GM18873 (cell line): ENCODE results near the gene EZH1.

Experiments used
- ATAC-seq: cut with Tn5 transposase; IDR thresholded peaks from one replicate; pipeline ENCODE4 v1.9.1; 2021; ENCODE audit warnings: mild to moderate bottlenecking, moderate library complexity, moderate number of reproducible peaks; ENCODE audit not compliant: unreplicated experiment, low FRiP score

The EZH1 gene

DNA sequence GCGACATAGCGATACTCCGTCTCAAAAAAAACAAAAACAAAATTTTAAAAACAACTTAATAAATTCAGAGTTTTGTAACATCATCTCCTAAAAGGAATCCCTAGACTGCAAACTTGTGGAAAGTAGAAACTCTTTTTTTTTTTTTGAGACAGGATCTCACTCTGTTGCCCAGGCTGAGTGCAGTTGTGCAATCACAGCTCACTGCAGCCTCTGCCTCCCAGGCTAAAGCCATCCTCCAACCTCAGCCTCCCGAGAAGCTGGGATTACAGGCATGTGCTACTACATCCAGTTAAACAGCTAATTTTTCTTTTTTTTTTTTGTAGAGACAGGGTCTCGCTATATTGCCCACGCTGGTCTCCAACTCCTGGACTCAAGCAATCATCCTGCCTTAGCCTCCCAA, 19.7 kb downstream of the EZH1 start:
- ATAC-seq = no peak

DNA sequence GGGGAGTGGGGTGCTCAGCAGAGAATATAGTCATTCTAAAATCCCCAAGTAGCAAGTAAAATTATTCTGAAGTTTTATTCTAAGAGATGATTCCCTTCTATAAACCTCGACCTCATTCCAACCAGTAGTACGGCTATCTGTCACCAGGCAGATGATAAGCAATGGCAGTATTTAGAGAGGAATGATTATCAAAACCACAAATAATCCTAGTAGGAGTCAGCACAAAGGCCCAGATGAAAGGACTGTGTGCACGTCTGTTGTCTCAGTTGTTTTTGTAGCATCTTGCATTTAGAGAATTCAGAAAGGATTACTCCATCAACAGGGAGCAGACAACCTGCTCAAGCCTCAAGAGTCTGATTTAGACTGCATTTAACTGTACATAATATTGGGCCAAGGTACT, 21.2 kb downstream of the EZH1 start:
- ATAC-seq = no peak

DNA sequence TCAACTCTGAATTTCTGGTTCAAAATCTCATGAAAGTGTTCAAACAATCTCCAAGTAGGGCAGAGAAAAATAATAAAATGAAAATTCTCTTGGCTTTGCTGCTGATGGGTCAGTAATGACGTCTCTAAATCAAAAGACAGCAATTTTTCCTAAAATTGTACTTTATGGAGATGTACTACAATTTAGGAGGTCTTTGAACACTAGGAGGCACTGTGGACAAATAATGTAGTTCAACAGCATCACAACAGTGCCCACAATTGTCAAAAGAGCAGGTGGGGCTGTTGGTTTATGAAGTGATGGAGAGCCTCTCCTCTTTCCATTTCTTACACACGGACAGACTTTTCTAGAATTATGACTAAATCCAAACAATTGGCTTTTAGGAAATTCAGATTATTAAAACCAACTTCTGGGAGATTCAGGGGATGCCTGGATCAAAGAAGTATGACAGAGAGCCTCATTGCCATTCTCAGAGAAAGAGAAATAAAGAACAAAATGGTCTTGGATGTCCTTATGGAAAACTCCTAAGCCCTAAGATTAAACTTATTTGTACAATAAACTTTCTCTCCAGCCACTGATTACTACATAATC, 23.8 kb downstream of the EZH1 start:
- no peak for ATAC-seq

DNA sequence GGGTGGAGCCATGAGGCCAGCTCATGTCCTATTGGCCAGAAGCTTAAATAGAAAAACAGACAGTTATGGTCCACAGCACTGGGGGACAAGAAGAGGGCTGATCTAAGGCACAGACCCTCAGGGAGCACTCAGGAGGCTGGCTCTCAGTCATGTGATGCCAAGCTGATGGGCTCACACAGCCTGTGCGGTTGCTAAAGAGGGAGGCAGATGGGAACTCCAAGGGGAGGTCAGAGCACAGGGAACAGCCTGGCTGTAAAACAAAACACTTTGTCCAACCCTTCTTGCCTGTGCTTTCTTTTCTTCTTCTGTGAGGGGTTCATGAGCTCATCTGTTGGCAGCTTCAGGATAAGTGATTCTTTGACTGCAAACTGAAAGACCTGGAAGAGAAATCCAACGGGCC, 35.3 kb downstream of the EZH1 start:
- ATAC-seq = no peak

DNA sequence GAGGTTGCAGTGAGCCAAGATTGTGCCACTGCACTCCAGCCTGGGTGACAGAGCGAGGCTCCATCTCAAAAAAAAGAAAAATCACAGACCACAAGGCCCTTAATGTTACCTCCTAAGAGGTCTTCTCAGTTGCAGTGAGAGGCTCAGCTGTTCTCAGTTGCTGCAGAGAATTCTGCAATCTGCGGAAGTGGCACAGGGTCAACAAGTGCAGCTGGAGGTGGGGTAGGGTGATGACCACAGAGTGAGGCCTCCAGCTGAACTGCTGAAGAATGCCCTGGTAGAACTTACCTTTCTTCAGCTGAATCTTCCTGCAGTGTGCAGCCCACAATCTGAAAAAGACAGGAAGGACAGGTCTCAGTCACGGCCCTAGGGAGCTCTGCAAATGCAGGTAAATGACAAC, 36.3 kb downstream of the EZH1 start:
- ATAC-seq = no peak

DNA sequence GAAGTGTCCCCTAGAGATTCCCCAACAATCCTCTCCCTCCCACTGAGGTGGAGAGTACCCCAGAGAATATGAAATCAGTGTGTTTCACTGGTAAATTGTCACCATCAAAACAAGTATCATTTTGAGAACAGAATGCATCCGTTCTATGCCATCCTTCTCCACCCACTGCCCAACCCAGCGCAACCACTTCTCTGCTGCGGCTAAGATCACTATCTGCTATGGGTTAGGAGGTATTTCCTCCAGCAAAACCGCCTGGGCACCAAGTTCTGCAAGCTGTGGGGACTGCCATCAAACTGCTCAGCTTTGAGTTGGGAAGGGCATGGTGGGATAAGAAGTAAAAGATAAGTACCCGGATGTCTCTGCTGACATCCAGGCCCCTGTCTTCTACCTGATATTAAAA, 38.1 kb downstream of the EZH1 start:
- no peak for ATAC-seq

DNA sequence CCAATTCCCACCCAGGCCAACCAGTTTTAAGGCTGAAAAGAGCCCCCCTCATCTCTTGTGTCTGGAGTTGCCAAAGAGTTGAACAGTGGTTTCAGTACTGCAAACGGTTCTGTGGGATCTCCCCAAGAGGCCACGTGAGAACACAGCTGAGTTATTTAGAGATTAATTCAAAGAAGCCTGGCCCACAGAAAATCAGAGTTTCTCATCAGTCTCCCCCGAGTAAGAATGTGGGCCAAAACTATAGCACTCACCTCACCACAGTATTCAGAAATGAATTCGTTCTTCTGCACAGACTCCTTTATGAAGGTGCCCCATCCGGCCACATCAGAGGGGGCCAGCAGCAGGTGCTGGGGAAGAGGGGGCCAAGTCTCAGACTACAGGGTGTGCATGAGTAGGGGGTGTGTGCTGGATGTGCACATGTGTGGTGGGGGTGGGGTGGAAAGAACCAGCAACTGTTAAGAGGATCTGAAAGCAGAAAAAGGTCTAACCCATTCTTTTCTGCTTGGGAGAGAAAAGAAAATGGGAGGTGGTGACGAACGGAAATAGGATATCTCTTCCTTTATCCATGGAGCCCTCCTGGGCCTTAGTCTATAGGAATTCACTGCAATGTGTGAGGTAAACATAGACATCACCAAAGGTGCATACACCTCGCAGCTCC, 39.9 kb downstream of the EZH1 start:
- peak; percentile 68 for ATAC-seq

DNA sequence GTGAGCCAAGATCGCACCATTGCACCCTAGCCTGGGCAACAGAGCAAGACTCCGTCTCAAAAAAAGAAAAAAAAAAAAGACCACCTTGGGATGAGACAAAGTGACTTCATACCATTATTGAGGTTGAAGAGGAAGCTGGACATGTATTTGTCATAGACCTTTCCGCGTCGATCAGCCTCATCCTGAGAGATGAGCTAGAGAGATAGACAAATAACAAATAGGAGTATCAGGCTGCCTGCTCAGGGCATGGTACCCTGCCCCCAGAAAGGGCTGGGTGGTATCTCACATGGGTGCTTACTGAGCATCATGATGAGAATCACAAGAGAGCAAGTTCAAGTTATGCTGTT, 40.4 kb downstream of the EZH1 start:
- no peak for ATAC-seq

DNA sequence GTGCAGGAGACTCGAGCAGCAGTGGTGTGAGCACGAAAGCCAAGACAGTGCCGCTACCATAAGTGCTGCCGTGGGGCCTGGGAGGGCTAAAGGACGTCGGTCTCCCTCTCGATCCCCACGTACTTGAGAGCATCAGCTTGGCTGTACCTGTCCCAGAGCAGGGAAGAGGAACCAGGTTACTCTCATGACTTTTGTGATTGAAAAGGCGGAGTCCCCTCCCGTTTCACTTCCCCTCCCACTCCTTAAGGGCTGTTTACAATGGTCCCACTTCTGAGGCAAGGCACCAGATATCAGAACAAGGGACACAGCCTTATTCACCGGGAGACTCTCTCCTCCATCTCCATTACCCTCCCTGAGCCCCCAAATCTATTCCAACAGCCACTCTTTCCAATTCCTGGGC, 42.4 kb downstream of the EZH1 start:
- ATAC-seq = no peak

DNA sequence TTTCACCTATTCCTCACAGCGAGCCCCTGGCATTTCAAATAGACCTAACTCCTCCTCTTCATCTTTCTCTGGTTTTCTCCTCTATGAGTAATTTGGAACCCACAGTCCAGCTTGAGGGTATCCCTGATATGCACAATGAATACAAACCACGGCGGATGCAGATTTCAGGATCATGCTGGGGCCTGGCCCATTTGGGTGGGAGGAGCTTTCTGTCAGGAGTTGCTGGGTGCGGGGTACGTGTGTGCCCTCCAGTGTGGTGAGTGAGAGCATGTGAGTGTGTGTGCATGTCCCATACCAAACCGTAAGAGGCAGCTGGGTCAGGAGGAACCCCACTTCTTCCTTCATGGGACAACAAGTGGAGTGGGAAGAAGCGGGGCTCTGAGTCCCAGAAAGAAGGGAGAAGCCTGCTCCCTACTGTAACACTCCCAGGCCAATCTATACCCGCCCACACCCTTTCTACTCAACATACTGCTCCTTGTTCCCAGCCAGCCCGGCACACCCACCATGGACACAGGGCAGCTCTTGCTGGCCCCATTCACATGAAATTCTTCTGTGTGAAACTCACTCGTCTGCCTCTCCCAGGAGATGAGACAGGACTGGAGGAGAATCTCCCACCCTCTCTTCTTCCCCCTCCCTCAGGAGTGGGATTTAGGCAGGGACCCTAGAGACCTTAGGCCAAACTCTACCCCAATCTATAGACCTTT, 44.1 kb downstream of the EZH1 start:
- no peak for ATAC-seq

DNA sequence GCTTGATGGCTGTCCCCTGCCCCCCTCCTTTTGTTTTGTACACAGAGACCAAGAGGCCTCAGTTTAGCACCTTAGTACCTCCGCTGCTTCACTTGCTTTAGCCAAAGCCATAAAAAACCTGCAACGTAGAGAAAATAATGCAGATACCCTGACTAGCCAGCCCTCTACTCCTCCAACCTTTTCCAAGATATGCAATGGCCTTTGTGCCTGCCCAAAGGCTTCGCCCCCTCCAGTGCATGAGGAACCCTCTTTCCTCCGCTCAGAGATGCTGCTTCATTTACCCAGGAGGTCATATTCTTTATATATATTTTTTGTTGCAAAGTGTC, 45.5 kb downstream of the EZH1 start:
- no peak for ATAC-seq

DNA sequence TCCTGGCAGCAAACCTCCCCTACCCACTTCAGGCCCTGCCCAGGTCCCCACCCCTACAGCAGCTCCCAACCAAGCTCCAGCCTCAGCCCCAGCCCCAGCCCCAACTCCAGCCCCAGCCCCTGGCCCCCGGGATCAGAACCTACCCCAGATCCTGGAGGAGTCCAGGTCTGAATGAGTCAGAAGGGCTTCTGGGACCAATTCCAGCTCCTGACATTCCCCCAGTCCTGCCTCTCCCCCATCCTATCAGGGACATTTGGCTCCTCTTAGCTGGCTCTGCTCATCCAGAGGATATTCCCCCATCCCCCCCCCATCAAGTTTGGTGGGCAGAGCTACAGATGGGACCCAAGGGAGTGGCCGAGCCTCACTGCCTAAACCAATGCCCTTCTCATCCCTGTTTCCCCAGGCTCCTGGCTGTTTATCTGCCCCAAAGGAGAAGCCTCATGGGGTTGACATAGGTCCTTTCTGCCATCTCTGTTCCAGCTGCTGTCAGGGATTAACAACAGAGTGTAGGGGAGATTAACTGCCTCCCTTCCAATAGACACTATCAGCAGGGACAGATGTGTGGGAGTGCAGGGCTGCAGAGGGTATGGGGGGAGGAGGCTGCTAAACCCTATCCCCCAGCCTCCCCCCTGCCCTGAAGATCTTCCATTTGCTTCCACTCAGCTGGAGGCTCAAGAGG, 46.0 kb downstream of the EZH1 start:
- no peak for ATAC-seq

DNA sequence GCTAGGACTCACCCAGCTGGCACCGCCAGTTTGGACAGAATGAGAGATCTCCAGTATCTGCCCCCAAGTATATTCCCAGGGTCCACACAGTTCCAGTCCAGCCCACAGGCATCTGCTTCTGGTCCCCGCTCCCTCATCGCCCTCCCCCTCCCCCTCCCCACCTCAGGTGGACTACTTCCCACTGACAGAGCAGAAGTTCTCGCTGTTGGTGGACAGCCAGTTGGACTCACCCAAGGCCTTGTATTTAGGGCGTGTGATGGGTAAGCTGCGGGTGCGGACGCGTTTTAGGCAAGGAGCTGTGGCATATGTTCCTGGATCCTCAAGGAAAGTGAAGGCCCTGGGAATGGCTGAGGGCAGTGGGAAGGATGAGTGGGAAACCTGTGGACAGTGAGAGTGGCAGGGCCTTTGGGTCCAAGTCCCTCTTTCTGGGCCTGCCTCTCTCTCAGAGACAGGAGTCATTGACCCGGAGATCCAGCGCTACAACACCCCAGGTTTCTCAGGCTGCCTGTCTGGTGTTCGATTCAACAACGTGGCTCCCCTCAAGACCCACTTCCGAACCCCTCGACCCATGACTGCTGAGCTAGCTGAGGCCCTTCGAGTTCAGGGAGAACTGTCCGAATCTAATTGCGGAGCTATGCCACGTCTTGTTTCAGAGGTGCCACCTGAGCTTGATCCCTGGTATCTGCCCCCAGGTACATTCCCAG, 47.6 kb downstream of the EZH1 start:
- no peak for ATAC-seq

DNA sequence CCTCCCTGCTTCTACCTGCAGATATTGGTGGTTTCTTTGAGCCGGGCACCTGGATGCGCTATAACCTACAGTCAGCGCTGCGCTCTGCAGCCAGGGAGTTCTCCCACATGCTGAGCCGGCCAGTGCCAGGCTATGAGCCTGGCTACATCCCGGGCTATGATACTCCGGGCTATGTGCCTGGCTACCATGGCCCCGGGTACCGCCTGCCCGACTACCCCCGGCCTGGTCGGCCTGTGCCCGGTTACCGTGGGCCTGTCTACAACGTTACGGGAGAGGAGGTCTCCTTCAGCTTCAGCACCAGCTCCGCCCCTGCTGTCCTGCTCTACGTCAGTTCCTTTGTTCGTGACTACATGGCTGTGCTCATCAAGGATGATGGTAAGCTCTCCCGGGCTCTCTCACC, 49.3 kb downstream of the EZH1 start:
- ATAC-seq = no peak

DNA sequence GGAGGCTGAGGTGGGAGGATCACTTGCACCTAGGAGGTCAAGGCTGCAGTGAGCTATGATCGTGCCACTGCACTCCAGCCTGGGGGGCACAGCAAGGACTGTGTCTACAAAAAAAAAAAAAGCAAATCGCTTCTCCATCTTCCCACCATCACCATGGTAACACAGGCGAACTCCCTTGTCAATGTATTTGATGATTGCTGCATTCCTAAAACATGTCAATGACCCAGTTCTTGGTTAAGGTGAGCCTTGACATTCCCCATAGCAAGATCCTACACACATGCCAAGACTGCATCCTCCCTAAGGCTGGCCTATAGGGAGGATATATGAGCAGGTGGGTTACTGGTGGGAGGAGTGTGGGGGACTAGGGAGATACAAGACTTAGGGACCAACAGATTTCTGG, 50.3 kb downstream of the EZH1 start:
- ATAC-seq = no peak

DNA sequence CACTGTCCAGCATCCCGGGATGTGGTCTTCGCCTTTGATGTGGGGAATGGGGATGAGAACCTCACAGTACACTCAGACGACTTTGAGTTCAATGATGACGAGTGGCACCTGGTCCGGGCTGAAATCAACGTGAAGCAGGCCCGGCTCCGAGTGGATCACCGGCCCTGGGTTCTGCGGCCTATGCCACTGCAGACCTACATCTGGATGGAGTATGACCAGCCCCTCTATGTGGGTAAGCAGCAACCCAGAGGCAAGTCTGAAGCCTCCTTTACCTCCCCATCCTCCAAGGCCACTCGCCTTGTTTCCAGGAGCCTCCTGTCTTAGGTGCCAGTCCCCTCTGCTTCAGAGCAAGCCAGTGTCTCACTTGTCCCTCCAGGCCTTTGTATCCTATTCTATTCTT, 52.4 kb downstream of the EZH1 start:
- ATAC-seq = no peak

DNA sequence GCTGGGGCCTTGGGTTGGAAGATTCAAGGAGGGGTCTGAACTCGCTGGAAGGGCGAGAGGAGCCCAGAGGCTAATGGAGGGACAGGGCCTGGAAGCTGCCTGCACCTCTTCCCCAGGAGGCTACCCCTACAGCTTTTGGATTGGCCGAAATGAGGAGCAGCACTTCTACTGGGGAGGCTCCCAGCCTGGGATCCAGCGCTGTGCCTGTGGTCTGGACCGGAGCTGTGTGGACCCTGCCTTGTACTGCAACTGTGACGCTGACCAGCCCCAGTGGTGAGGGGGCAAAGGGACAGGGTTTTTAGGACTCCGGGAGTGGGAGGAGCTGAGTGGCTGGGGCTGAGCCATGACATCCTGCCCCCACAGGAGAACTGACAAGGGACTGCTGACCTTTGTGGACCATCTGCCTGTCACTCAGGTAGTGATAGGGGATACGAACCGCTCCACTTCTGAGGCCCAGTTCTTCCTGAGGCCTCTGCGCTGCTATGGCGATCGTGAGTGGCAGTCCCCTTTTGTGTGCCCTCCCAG, 53.8 kb downstream of the EZH1 start:
- ATAC-seq = no peak

DNA sequence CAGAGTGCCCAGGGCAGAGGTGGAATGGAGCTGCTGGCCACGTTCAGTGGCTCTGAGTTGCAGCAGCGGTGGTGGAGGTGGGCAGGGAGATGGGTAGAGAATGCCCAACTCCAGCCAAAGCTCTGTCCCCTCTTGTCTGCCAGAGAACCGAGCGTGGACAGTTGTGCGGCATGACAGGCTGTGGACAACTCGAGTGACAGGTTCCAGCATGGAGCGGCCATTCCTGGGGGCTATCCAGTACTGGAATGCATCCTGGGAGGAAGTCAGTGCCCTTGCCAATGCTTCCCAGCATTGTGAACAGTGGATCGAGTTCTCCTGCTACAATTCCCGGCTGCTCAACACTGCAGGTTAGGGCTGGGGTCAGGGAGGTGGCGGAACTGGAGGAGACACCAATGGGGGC, 54.2 kb downstream of the EZH1 start:
- ATAC-seq = no peak

DNA sequence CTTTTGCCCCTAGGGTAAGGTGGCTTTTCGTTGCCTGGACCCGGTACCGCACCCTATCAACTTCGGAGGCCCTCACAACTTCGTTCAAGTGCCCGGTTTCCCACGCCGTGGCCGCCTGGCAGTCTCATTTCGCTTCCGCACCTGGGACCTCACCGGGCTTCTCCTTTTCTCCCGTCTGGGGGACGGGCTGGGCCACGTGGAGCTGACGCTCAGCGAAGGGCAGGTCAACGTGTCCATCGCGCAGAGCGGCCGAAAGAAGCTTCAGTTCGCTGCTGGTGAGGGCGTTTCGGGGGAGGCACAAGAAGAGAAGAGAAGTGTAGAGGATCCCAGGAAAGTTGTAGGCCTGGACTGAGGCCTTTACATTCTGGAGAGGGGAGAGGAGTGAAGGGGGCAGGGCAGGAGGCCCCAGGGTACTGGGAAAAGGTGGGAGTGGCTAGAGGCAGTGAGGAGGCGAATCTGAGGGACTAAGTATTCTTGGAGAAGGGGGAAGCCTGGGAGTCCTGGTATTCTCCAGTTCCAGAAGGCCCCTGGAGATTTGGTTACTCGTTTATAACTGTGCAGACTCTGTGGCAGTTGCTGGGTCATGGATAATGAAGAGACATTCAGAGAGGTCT, 57.0 kb downstream of the EZH1 start:
- ATAC-seq = no peak

DNA sequence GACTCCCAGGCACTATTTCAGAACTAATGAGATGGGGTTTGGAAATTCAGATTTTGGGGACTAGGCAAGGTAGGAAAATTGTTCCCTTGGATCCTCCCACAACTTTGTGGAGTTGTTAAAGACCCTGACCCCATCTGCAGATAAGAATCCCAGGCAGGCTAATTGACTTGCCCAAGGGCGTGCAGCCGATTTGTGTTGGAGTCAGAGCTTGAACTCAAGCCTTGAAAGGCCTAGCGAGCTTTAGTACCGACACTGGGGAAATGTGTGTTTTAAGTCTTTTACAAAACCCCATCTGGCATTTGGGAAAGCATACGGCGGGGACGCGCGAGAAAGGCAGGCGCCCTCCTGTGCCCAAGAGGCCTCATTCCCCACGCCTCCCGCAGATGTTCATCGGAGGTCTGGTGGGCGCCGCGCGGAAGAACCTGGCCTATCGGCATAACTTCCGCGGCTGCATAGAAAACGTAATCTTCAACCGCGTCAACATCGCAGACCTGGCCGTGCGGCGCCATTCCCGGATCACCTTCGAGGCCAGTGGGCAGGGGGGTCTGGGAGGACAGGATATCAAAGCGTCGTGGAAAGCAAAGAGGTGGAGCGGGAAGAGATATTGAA, 58.2 kb downstream of the EZH1 start:
- ATAC-seq = no peak
